Measurements from ENCODE around the gene TP53AIP1. TPM values are rescaled to one million over a fixed set of nuclear protein-coding genes. Genes with fewer than 3 reads are reported as not detected.

TP53AIP1 gene
- total and polyA plus RNA-seq, 2 of the 8 experiments (the other 6 are each of a cell fraction or from before 2014, with no cell fraction given): 0.03 TPM; not detected in 1

GRCh38 chr11:128940603-128941002, 2.1 kb downstream of the TP53AIP1 start:
- no peak overlapping the region for H3K4me2 ChIP-seq (ENCODE audit: insufficient read depth in 1 of 2, low read depth in 2 of 2, low read length in 2 of 2)
- no peak overlapping the region for H3K14ac ChIP-seq (ENCODE audit: insufficient read length)
- H3K36me3 ChIP-seq (ENCODE audit: control insufficient read depth in 2 of 4, insufficient read depth in 4 of 4, low read length in 3 of 4): no peaks in the 10 kb centered on the region
- no peak overlapping the region for H4K8ac ChIP-seq (ENCODE audit: extremely low read depth, insufficient read depth, low read length)
- DNase-seq (ENCODE audit: low read depth in 1 of 2, low spot score in 2 of 2): no peak
- H4K91ac ChIP-seq (replicated peaks; ENCODE audit: insufficient read length, low read length): no peak overlapping the region
- H3K79me1 ChIP-seq (ENCODE audit: low read depth, low read length): no peaks in the 10 kb centered on the region
- H3K9ac ChIP-seq (replicated peaks in 1 of 4; ENCODE audit: extremely low read depth in 1 of 4, low read depth in 3 of 4, low read length in 3 of 4): no peak overlapping the region
- no peaks in the 10 kb centered on the region for H3K23me2 ChIP-seq (ENCODE audit: low read depth, low read length)
- H2BK12ac ChIP-seq (ENCODE audit: low read depth, low read length): peak overlapping the region; percentile 84; the same call in 1 of the 2 replicates
- no peak overlapping the region for H3K4ac ChIP-seq (replicated peaks; ENCODE audit: insufficient read length, low read depth, low read length)
- no peak overlapping the region for H2BK15ac ChIP-seq (ENCODE audit: low read length)
- peak overlapping the region; percentile 32; the same call in 1 of the 2 replicates for H3K18ac ChIP-seq (ENCODE audit: extremely low read depth, low read length)
- H3K56ac ChIP-seq (replicated peaks; ENCODE audit: insufficient read length, low read depth, low read length): no peak overlapping the region
- no peak overlapping the region for H4K5ac ChIP-seq (ENCODE audit: insufficient read length, low read depth, low read length)
- H4K20me1 ChIP-seq (replicated peaks in 1 of 2; ENCODE audit: control insufficient read depth in 1 of 2, insufficient read depth in 2 of 2, low read length in 2 of 2): no peaks in the 10 kb centered on the region
- H3K9me3 ChIP-seq (ENCODE audit: insufficient read depth in 2 of 2, low read depth in 1 of 2, low read length in 1 of 2): no peaks in the 10 kb centered on the region
- peak overlapping the region; percentile 60; the same call in 1 of the 2 replicates for H2BK5ac ChIP-seq (ENCODE audit: low read depth, low read length)
- H3K27ac ChIP-seq (ENCODE audit: low read depth, low read length): no peak overlapping the region
- peaks cover 0 to 12% (median 9%) of the 10 kb centered on the region in 4 experiments; a peak in 6 of 7 replicates for H3K4me1 ChIP-seq (replicated peaks in 1 of 4; ENCODE audit: control insufficient read depth in 3 of 4, insufficient read depth in 4 of 4, low read length in 3 of 4)
- H2AK5ac ChIP-seq (ENCODE audit: low read depth, low read length): 0 out of 2 replicates have a peak overlapping the region, but pooled peaks have one; percentile 45
- H2BK20ac ChIP-seq (ENCODE audit: low read length): 0 out of 2 replicates have a peak overlapping the region, but pooled peaks have one; percentile 61
- no peak overlapping the region for H3K4me3 ChIP-seq (ENCODE audit: extremely low read depth in 1 of 4, insufficient read depth in 2 of 4, low read depth in 3 of 4, low read length in 4 of 4)
- H2AFZ ChIP-seq (ENCODE audit: low read length): peak overlapping the region; percentile 65; the same call in 1 of the 2 replicates
- no peaks in the 10 kb centered on the region for H3K79me2 ChIP-seq (ENCODE audit: control insufficient read depth in 1 of 2, insufficient read depth in 2 of 2, low read length in 2 of 2)
- no peak overlapping the region for H2BK120ac ChIP-seq (replicated peaks; ENCODE audit: low read depth, low read length)
- H3K27me3 ChIP-seq (replicated peaks in 1 of 4; ENCODE audit: control insufficient read depth in 3 of 4, extremely low read depth in 1 of 4, insufficient read depth in 3 of 4, low read length in 3 of 4): peaks cover 0 to 6% (median 0%) of the 10 kb centered on the region in 4 experiments; a peak in 3 of 7 replicates
- 90% methylated on average over 15 of the region's 15 CpGs; no CpG with 5 or more reads in 1 of the 2 experiments for WGBS, 2 experiments (ENCODE audit: extremely low coverage in 1 of 2, insufficient coverage in 1 of 2, insufficient read length in 1 of 2, insufficient replicate concordance in 2 of 2, low coverage in 1 of 2, low lambda C conversion rate in 2 of 2, missing lambda C conversion rate in 1 of 2)
- ChIA-PET CTCF (ENCODE audit: partially characterized antibody) (interaction anchor here (1.0 to 14.7 kb wide), 6 partner anchors 11 to 436 kb away, joined by 3 to 243 read pairs (median 56); partner anchors contain the start of gene KCNJ5), POLR2A (ENCODE audit: partially characterized antibody) (interaction anchor here (1.0 kb wide), 1 partner anchor 12 kb away, joined by 3 read pairs; no protein-coding TSS in a partner anchor)
- FAIRE-seq: no peak
- H3K23ac ChIP-seq (ENCODE audit: insufficient read length): no peak overlapping the region
- no peak for TF ChIP-seq MAX (IDR thresholded peaks at IDR 0.05)
- TF ChIP-seq BCL11A (IDR thresholded peaks at IDR 0.05; ENCODE audit: low read depth in 2 of 2, low read length in 2 of 2): no peak
- no peak for TF ChIP-seq ATF3 (IDR thresholded peaks at IDR 0.05; ENCODE audit: insufficient read depth, low read depth, low read length)
- TF ChIP-seq HDAC6 (IDR thresholded peaks at IDR 0.05; ENCODE audit: low read depth, low read length): no peak
- no peak for TF ChIP-seq CTCF (IDR thresholded peaks at IDR 0.05; ENCODE audit: control extremely low read depth in 1 of 3, insufficient read depth in 1 of 3, low read depth in 1 of 3, low read length in 3 of 3)
- no peak for TF ChIP-seq JUN (IDR thresholded peaks at IDR 0.05; ENCODE audit: low read depth, low read length)
- no peak for TF ChIP-seq E2F6 (IDR thresholded peaks at IDR 0.05)
- TF ChIP-seq CHD1 (IDR thresholded peaks at IDR 0.05; ENCODE audit: low read depth, low read length): no peak

Data from H1 (cell line).